ENCODE data around the gene NEUROD2.

NEUROD2 gene

GRCh38 chr17:39579318-39580081 is 28.2 kb downstream of the NEUROD2 start:
- Histone ChIP-seq H3K4me3 (ENCODE audit: low read length) (no peak overlapping the region), H3K4me1 (ENCODE audit: control insufficient read depth, insufficient read depth, low read length) (no peaks in the 10 kb centered on the region), H3K27me3 (ENCODE audit: control insufficient read depth, insufficient read depth, low read length) (peaks cover 22% of the 10 kb centered on the region), H3K4me2 (ENCODE audit: low read length) (no peak overlapping the region), H3K9me3 (replicated peaks; ENCODE audit: low read length) (no peaks in the 10 kb centered on the region), H3K36me3 (ENCODE audit: insufficient read depth, low read length) (no peaks in the 10 kb centered on the region), H3K9ac (ENCODE audit: low read depth, low read length) (no peak overlapping the region)

GRCh38 chr17:39578272-39578671 is 29.4 kb downstream of the NEUROD2 start:
- no peak overlapping the region for H3K9ac ChIP-seq (ENCODE audit: low read depth, low read length)
- no peaks in the 10 kb centered on the region for H3K9me3 ChIP-seq (replicated peaks; ENCODE audit: low read length)
- H3K4me1 ChIP-seq (ENCODE audit: control insufficient read depth, insufficient read depth, low read length): peaks cover 6% of the 10 kb centered on the region

GRCh38 chr17:39576187-39576586 is 31.5 kb downstream of the NEUROD2 start:
- Histone ChIP-seq H3K4me2 (ENCODE audit: low read length) (no peak overlapping the region), H3K27me3 (ENCODE audit: control insufficient read depth, insufficient read depth, low read length) (peaks cover 14% of the 10 kb centered on the region), H3K4me3 (ENCODE audit: low read length) (no peak overlapping the region), H3K4me1 (ENCODE audit: control insufficient read depth, insufficient read depth, low read length) (peaks cover 6% of the 10 kb centered on the region), H3K9ac (ENCODE audit: low read depth, low read length) (no peak overlapping the region), H3K36me3 (ENCODE audit: insufficient read depth, low read length) (no peaks in the 10 kb centered on the region), H3K9me3 (replicated peaks; ENCODE audit: low read length) (no peaks in the 10 kb centered on the region)

More at GRCh38 chr17:39578272-39578671, 29.4 kb downstream of the NEUROD2 start:
- Histone ChIP-seq H3K4me2 (ENCODE audit: low read length) (no peak overlapping the region), H3K4me3 (ENCODE audit: low read length) (no peak overlapping the region), H3K36me3 (ENCODE audit: insufficient read depth, low read length) (no peaks in the 10 kb centered on the region), H3K27me3 (ENCODE audit: control insufficient read depth, insufficient read depth, low read length) (peaks cover 19% of the 10 kb centered on the region)

GRCh38 chr17:39573447-39574298 is 34.0 kb downstream of the NEUROD2 start:
- H3K4me1 ChIP-seq (ENCODE audit: control insufficient read depth, insufficient read depth, low read length): peaks cover 6% of the 10 kb centered on the region
- H3K4me2 ChIP-seq (ENCODE audit: low read length): peak overlapping the region; percentile 97
- H3K27me3 ChIP-seq (ENCODE audit: control insufficient read depth, insufficient read depth, low read length): peaks cover 4% of the 10 kb centered on the region
- H3K4me3 ChIP-seq (ENCODE audit: low read length): peak overlapping the region; percentile 82
- no peaks in the 10 kb centered on the region for H3K9me3 ChIP-seq (replicated peaks; ENCODE audit: low read length)
- H3K36me3 ChIP-seq (ENCODE audit: insufficient read depth, low read length): peaks cover 7% of the 10 kb centered on the region
- peak overlapping the region; percentile 78 for H3K9ac ChIP-seq (ENCODE audit: low read depth, low read length)

GRCh38 chr17:39572121-39572520 is 35.6 kb downstream of the NEUROD2 start:
- H3K4me2 ChIP-seq (ENCODE audit: low read length): no peak overlapping the region
- no peaks in the 10 kb centered on the region for H3K9me3 ChIP-seq (replicated peaks; ENCODE audit: low read length)
- H3K9ac ChIP-seq (ENCODE audit: low read depth, low read length): no peak overlapping the region
- no peaks in the 10 kb centered on the region for H3K27me3 ChIP-seq (ENCODE audit: control insufficient read depth, insufficient read depth, low read length)
- peaks cover 18% of the 10 kb centered on the region for H3K36me3 ChIP-seq (ENCODE audit: insufficient read depth, low read length)
- H3K4me3 ChIP-seq (ENCODE audit: low read length): no peak overlapping the region
- H3K4me1 ChIP-seq (ENCODE audit: control insufficient read depth, insufficient read depth, low read length): peaks cover 6% of the 10 kb centered on the region

GRCh38 chr17:39569126-39569525 is 38.6 kb downstream of the NEUROD2 start:
- H3K36me3 ChIP-seq (ENCODE audit: insufficient read depth, low read length): peaks cover 21% of the 10 kb centered on the region
- H3K9ac ChIP-seq (ENCODE audit: low read depth, low read length): no peak overlapping the region
- no peak overlapping the region for H3K4me2 ChIP-seq (ENCODE audit: low read length)
- H3K4me1 ChIP-seq (ENCODE audit: control insufficient read depth, insufficient read depth, low read length): peaks cover 4% of the 10 kb centered on the region
- H3K9me3 ChIP-seq (replicated peaks; ENCODE audit: low read length): no peaks in the 10 kb centered on the region
- no peaks in the 10 kb centered on the region for H3K27me3 ChIP-seq (ENCODE audit: control insufficient read depth, insufficient read depth, low read length)
- H3K4me3 ChIP-seq (ENCODE audit: low read length): no peak overlapping the region

- no peak overlapping the region for H3K9ac ChIP-seq (ENCODE audit: low read depth, low read length)
- H3K4me3 ChIP-seq (ENCODE audit: low read length): no peak overlapping the region
- H3K9me3 ChIP-seq (replicated peaks; ENCODE audit: low read length): no peaks in the 10 kb centered on the region
- no peaks in the 10 kb centered on the region for H3K27me3 ChIP-seq (ENCODE audit: control insufficient read depth, insufficient read depth, low read length)
- no peak overlapping the region for H3K4me2 ChIP-seq (ENCODE audit: low read length)
- H3K36me3 ChIP-seq (ENCODE audit: insufficient read depth, low read length): peaks cover 21% of the 10 kb centered on the region
- peaks cover under 1% of the 10 kb centered on the region for H3K4me1 ChIP-seq (ENCODE audit: control insufficient read depth, insufficient read depth, low read length)
Observed at GRCh38 chr17:39568702-39569101, 39.0 kb downstream of the NEUROD2 start.

- Histone ChIP-seq H3K27me3 (ENCODE audit: control insufficient read depth, insufficient read depth, low read length) (no peaks in the 10 kb centered on the region), H3K36me3 (ENCODE audit: insufficient read depth, low read length) (peaks cover 21% of the 10 kb centered on the region), H3K9ac (ENCODE audit: low read depth, low read length) (no peak overlapping the region), H3K4me3 (ENCODE audit: low read length) (no peak overlapping the region), H3K4me2 (ENCODE audit: low read length) (no peak overlapping the region), H3K4me1 (ENCODE audit: control insufficient read depth, insufficient read depth, low read length) (peaks cover 9% of the 10 kb centered on the region), H3K9me3 (replicated peaks; ENCODE audit: low read length) (no peaks in the 10 kb centered on the region)
Observed at GRCh38 chr17:39566094-39566850, 41.4 kb downstream of the NEUROD2 start.

- no peaks in the 10 kb centered on the region for H3K9me3 ChIP-seq (replicated peaks; ENCODE audit: low read length)
- H3K9ac ChIP-seq (ENCODE audit: low read depth, low read length): no peak overlapping the region
- no peaks in the 10 kb centered on the region for H3K27me3 ChIP-seq (ENCODE audit: control insufficient read depth, insufficient read depth, low read length)
- H3K4me2 ChIP-seq (ENCODE audit: low read length): no peak overlapping the region
- peaks cover 23% of the 10 kb centered on the region for H3K36me3 ChIP-seq (ENCODE audit: insufficient read depth, low read length)
- H3K4me1 ChIP-seq (ENCODE audit: control insufficient read depth, insufficient read depth, low read length): peaks cover 9% of the 10 kb centered on the region
- H3K4me3 ChIP-seq (ENCODE audit: low read length): no peak overlapping the region
Observed at GRCh38 chr17:39564211-39564848, 43.4 kb downstream of the NEUROD2 start.

- H3K27me3 ChIP-seq (ENCODE audit: control insufficient read depth, insufficient read depth, low read length): no peaks in the 10 kb centered on the region
- H3K9ac ChIP-seq (ENCODE audit: low read depth, low read length): no peak overlapping the region
- H3K36me3 ChIP-seq (ENCODE audit: insufficient read depth, low read length): peaks cover 21% of the 10 kb centered on the region
- H3K9me3 ChIP-seq (replicated peaks; ENCODE audit: low read length): no peaks in the 10 kb centered on the region
- no peak overlapping the region for H3K4me2 ChIP-seq (ENCODE audit: low read length)
- peaks cover 9% of the 10 kb centered on the region for H3K4me1 ChIP-seq (ENCODE audit: control insufficient read depth, insufficient read depth, low read length)
- H3K4me3 ChIP-seq (ENCODE audit: low read length): no peak overlapping the region
Observed at GRCh38 chr17:39563476-39563875, 44.2 kb downstream of the NEUROD2 start.

- Histone ChIP-seq H3K4me1 (ENCODE audit: control insufficient read depth, insufficient read depth, low read length) (peaks cover 9% of the 10 kb centered on the region), H3K4me2 (ENCODE audit: low read length) (peak overlapping the region; percentile 23), H3K36me3 (ENCODE audit: insufficient read depth, low read length) (peaks cover 17% of the 10 kb centered on the region), H3K4me3 (ENCODE audit: low read length) (no peak overlapping the region), H3K9ac (ENCODE audit: low read depth, low read length) (no peak overlapping the region), H3K27me3 (ENCODE audit: control insufficient read depth, insufficient read depth, low read length) (no peaks in the 10 kb centered on the region), H3K9me3 (replicated peaks; ENCODE audit: low read length) (no peaks in the 10 kb centered on the region)
Observed at GRCh38 chr17:39562976-39563375, 44.7 kb downstream of the NEUROD2 start.

Data from skeletal muscle satellite cell (primary cell).